KBM-7 (cell line): ENCODE results near the gene VEPH1.

Source experiments
- DNase-seq: peaks from one replicate; pipeline ENCODE4 v3.0.0-alpha.2; 2015
- in situ Hi-C: fragments of 300-500 bp; cut with MboI; formaldehyde crosslinking; loops from 2 replicates; pipeline ENCODE4 v1.14.3; 2020; ENCODE audit warnings: low sequenced_read_pairs, low pct_unique_long_range_greater_than_20kb, mixed read lengths

Gene VEPH1

DNA sequence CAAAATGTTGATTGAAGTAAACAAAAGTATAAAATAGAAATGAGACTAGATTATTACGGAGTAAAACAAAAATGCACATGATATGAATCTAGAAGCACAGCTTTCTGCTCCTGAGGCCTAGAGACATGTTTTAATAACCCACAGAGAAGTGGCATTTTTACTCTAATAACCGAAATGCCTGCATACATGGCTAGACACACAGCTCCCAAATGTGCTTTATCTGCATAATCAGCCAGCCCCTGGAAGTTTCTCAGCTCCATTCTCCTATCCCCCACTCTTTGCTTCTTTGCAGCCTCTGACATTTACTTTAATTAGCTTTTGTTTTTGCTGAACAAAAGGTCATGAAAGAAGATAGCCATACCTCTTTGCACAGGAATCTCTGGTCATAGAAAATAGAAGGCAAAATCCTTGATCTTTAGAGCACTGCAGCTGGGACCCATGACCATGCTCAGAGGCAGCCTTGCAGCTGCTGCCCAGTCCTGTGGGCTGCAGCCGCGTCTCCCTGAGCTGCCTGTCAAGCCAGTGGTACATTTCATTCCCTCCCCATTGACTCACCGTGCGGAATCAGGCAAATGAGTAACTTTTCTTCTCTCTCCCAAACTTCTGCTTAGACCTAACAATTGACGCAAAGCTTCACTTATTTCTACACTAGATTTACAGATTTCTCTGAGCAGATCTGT lies at the start of gene VEPH1:
TSS of gene VEPH1 (minus strand) at position 501 of the 680 bp plus-strand sequence. CDS start 8,067 bp downstream, outside the sequence.
- in situ Hi-C loops = no loop called here

GRCh38 chr3:157551961-157552360 lies 48.7 kb upstream of the VEPH1 start:
- DNase-seq = no peak
- in situ Hi-C loops = no loop called here

More for the DNA sequence above, at the start of gene VEPH1:
- DNase-seq = no peak

- in situ Hi-C loops = no loop called here
Observed at GRCh38 chr3:157549498-157549897, 46.3 kb upstream of the VEPH1 start.

DNA sequence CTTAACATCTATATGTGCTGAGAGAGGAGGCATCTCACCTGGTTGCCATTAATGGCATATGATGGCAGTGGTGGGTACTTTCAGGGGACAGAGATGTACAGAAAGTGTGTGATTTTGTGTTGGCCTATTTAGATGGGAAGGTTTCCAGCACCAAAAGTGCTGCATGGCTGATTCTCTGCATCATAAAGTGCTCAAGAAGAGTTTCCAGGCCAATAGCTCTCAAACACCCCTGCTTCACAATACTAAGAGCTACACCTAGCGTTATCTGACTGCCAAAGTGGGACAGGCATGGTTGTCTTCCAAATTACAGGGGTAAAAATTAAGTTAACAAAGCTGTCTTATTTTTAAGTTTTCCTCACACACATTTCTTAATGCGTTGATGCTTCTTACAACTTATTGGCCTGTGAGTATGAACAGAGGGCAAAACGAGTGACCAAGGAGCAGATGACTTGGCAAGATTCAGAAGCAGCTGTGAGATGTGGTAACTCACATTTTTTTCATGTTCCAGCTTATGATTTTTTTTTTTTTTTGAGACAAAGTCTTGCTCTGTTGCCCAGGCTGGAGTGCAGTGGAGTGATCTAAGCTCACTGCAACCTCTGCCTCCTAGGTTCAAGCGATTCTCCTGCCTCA lies 41.4 kb upstream of the VEPH1 start:
- DNase-seq = no peak
- in situ Hi-C loops = no loop called here

More at GRCh38 chr3:157549498-157549897, 46.3 kb upstream of the VEPH1 start:
- DNase-seq = no peak

GRCh38 chr3:157543501-157544035 lies 40.4 kb upstream of the VEPH1 start:
- in situ Hi-C loops = no loop called here
- DNase-seq = no peak

GRCh38 chr3:157542711-157543500 lies 39.7 kb upstream of the VEPH1 start:
- DNase-seq = peak; percentile 30
- in situ Hi-C loops = no loop called here

- DNase-seq = no peak
- in situ Hi-C loops = no loop called here
Observed at GRCh38 chr3:157541506-157542236, 38.5 kb upstream of the VEPH1 start.

DNA sequence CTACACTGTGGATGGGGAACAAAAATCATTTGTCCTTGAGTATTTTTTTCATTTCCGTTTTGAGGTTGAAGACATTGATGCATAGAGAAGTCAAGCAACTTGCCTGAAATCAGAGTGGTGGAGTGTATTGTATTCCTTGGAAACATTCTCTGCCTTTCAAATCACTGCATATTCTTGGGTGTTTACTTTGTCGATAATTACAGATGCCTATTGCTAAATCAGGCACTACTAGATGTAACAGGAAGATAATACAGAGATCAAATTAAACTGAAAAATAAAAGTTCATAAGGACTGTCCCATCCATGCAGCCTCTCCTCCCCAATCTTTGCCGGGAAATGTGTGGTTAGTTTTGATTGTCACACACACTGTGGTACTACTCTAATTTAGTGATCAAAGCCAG lies 37.4 kb upstream of the VEPH1 start:
- DNase-seq = no peak
- in situ Hi-C loops = no loop called here

- no peak for DNase-seq
- in situ Hi-C loops = no loop called here
Observed at GRCh38 chr3:157535667-157536066, 32.5 kb upstream of the VEPH1 start.

DNA sequence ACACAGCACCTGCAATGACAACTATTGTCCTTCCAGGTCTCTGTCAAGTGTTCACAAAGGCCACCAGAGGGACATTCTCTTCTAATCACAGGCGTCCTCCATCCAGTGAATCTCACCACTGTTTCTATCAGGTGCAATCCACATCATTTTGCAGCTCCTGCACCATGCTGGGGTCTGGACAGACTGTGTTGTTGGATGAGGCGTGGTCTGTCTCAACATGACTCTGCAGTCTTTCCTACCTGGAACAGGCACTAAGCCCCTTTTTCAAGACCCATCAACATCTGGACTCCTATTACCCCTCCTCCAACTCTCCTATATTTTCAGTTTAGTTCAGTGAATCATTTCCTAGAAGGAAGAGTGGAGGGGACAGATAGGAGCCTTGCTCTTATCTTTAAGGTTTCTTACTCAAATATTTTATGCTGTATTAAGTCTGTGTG lies 31.5 kb upstream of the VEPH1 start:
- in situ Hi-C loops = no loop called here

DNA sequence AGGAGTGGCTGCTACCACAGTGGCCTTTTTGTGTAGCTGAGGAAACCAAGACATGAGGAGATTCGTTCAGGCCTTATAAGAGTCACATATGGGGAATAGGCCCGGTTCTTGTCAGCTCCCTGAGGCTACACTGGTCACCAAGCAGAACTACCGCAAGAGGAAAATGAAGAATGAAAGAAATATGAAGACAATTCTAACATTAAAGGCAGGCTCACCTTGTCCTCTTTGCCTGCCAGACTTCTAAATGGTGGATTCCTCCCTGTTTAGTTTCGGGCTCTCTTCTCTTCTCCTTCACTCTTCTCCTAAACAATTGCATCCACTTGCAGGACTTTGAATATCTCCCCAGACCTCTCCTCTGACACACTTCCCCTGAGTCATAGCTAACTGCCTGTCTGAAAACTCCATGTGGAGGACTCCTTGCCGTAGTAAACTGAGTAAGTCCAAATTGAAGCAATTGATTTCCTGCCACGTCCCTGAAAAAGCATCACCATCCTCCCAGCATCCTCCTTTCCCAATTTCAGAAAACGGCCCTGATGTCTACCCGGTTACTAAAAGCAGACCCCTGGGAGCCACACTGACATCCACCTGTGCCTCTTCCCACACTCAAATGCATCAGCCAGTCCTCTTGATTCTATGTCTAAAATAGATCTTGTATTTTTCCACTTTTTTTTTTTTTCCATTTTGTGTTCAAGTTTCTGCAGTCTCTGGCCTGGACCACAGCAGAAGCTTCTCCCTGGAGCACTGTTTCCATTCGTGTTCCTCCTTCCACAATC lies 30.3 kb upstream of the VEPH1 start:
- in situ Hi-C loops = no loop called here

More for the DNA sequence above, 31.5 kb upstream of the VEPH1 start:
- no peak for DNase-seq

DNA sequence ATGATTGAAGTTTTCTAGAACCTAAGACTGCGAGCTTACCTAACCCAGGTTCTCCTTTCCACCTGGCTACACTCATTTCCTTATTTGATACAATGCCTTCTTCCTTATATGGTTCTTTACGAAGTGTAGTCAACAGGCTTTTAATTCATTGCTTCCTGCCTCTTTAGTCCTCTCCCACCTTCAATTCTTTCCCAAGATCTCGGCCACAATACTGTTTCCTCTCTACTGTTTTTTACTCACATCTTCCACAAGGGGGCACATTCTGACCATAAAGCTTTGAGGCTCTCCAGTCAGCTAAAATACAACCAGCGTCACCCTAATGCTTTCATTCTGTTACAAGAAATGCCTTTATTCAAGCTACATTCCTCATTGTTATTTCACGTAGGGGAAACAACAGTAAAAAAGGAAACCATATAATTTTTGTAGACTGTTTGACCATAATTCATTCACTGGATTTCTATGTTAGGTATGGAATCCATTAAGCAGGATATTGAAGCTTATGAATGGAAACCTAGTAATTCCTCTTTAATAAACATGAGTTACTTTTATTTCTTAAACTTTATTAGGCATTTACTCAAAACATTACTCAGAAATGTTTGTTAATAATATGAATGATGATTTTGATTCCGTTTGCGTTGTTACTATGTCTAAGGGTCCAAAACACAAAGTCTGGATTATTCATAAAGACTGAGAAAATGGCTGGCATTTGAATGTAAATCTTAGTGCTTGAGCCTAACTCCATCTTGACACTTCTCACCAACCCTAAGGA lies 29.5 kb upstream of the VEPH1 start:
- DNase-seq = peak; percentile 73
- in situ Hi-C loops = no loop called here

More for the DNA sequence above, 30.3 kb upstream of the VEPH1 start:
- DNase-seq = no peak

GRCh38 chr3:157531771-157532170 lies 28.6 kb upstream of the VEPH1 start:
- in situ Hi-C loops = no loop called here
- no peak for DNase-seq

DNA sequence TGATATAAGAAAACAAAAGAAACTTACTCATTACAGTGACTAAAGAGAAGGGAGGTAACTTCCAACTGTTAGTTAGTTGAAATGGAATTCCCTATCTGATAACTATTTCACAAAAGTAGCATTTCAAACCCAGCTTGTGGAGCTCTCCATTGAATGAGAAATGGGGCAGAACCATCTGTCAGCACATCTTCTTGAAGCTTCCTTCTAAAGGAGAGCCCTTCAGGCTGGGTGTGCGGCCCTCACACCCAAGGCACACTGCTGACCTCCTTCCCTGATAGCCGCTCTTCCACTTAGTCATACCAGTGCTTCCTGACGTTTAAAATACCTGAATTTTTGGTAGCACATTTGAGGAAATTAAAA lies 28.1 kb upstream of the VEPH1 start:
- no peak for DNase-seq
- in situ Hi-C loops = no loop called here

DNA sequence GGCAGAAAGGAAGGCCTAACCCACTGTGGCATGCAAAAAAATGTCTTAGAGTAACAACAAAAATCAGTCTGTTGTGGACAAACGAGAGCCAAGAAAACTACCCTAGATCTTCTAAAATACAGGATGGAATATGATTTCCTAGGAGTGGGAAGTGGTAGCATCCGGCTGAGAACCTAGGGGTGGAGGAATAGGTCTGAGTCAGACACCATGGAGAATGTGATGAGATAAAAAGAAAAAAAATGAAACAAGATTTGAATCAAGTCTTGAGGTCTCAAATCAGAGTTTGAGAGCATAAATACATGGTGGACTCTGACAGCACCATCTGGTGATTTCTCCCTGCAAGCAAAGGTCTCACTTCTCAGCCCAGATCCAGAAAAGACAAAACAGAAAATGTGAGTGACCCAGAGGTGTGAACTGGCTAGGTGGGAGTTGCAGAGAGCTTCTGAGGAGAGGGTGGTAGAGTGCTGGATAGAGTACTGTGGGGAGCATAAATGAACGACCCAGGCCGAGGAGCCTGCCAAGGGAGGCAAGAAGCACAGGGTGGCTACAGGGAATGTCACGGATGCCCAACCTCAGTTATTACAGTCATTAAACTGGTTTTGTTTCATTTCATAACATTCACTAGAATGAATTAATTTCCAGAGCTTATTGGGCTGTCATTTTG lies 27.6 kb upstream of the VEPH1 start:
- DNase-seq = no peak
- in situ Hi-C loops = no loop called here

- DNase-seq = no peak
- in situ Hi-C loops = no loop called here
Observed at GRCh38 chr3:157529751-157530150, 26.5 kb upstream of the VEPH1 start.

DNA sequence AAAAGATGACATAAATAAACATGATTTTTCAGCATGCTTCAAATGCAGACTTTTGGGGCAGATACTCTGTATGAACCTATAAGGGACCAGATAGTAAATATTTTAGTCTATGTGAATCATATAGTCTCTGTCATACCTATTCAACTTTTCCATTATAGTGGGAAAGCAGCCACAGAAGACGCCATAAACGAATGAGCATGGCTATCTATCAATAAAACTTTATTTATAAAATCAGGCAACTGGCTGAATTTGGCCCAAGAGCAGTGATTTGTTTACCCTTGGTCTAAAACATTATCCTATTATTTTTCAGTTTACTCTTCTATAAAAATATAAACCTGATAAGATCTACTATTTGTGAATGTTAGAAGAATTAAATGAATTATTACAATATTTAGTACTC lies 25.9 kb upstream of the VEPH1 start:
- no peak for DNase-seq
- in situ Hi-C loops = no loop called here
